Adrenal gland (tissue), 5 donors: ENCODE data around the gene C1QTNF8.

Experiments
- CTCF ChIP-seq, 6 experiments: fragments of 450-650 bp in 4 of 6; fragments of 200-600 bp in 2 of 6; sonication (generic) in 1 of 6; IDR thresholded peaks; 1 replicate in 5 of 6; 2 replicates in 1 of 6; pipeline versions ENCODE4 v1.5.1 to v1.8.0; 2016 to 2021; ENCODE audit warnings: antibody characterized with exemption in 6 of 6, mild to moderate bottlenecking in 2 of 6, moderate library complexity in 1 of 6
- POLR2A ChIP-seq, 2 donors: fragments of 450-650 bp; IDR thresholded peaks; one replicate each; pipeline ENCODE4 v1.6.1; 2017; ENCODE audit warnings: antibody characterized with exemption in 2 of 2, mild to moderate bottlenecking in 2 of 2, moderate library complexity in 1 of 2
- donor health status: DM: no; HTN: no; CAD: no.

GRCh38 chr16:1069154-1069553 lies 26.9 kb downstream of the C1QTNF8 start:
- TF ChIP-seq CTCF (IDR thresholded peaks at IDR 0.05) = no peak
- no peak for TF ChIP-seq POLR2A (IDR thresholded peaks at IDR 0.05)
